GM19099 (cell line): ENCODE measurements around the gene SPTSSB.

ENCODE experiments used
- POLR2A ChIP-seq: IDR thresholded peaks from 3 replicates; pipeline ENCODE4 v1.6.1; 2011; ENCODE audit warnings: low read depth; ENCODE audit not compliant: insufficient read length; ENCODE audit errors: extremely low read depth

SPTSSB gene

GRCh38 chr3:161325059-161325458 is 46.3 kb downstream of the SPTSSB start:
- TF ChIP-seq POLR2A, result no peak

GRCh38 chr3:161323926-161324621 is 47.2 kb downstream of the SPTSSB start:
- TF ChIP-seq POLR2A, result no peak

- TF ChIP-seq POLR2A, result no peak
Observed at GRCh38 chr3:161322781-161323568, 48.3 kb downstream of the SPTSSB start.

GRCh38 chr3:161320837-161321236 is 50.5 kb downstream of the SPTSSB start:
- TF ChIP-seq POLR2A, result no peak

GRCh38 chr3:161319867-161320266 is 51.5 kb downstream of the SPTSSB start:
- no peak for TF ChIP-seq POLR2A

GRCh38 chr3:161317077-161317476 is 54.2 kb downstream of the SPTSSB start:
- no peak for TF ChIP-seq POLR2A

GRCh38 chr3:161316006-161316689 is 55.2 kb downstream of the SPTSSB start:
- no peak for TF ChIP-seq POLR2A

DNA sequence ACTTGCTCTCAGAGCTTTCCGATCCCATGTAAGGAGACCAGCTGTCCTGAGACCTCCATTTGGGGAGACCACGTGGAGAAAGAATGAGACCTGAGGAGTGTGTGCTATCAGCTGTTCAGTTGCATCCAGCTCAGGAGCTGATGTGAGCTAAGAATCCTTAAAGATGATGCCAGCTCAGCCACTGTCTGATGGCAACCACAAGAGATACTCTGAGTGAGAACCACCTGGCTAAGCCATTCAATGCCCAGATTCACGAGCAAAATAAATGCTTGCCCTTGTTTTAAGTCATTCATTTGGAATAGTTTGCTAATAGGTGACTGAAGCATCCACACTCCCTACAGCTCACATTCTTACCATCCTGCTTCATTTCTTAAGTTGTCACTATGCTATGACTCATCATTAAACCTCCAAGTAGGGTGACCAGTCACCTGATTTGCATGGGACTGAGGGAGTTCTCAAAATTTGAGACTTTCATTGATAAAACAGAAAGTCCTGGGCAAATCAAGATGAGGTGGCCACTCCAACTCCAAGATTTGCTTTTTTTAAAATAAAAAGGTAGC is 56.4 kb downstream of the SPTSSB start:
- no peak for TF ChIP-seq POLR2A

DNA sequence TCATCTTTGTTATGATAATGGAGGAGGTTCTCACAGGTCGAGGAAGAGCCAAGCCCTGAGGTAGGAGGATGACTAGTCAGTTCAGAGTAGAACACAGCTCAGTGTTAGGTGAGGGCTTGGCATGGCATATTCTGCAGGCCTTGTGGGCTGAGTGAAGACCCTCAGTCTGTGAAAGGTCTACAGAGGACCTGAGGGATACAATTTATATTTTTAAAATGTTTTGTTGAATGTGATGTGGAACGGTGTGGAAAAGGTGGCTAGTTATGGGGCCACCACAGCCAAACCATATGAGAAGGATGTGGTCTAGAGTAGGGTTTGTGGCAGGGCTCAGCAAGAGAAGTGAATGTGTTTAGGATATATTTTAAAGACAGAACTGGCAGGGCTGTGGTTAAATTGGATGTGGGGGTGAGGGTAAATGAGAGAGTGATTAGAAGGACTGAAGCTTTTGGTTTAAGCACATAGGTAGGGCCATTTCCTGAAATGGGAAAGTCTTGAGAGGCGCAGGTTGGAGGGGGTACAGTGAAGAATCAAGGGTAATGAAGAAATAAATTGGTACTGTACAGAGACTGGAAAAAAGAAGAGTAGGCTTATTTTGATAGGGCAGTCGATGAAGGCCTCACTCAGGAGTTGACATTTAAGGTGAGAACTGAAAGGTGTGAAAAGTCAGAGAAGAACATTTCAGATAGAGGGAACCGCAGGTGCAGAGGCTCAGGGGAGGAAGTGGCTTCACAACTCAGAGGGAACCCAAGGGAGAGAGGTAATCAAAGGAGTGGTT is 60.5 kb downstream of the SPTSSB start:
- no peak for TF ChIP-seq POLR2A

- no peak for TF ChIP-seq POLR2A
Observed at GRCh38 chr3:161305095-161305991, 66.0 kb downstream of the SPTSSB start.

DNA sequence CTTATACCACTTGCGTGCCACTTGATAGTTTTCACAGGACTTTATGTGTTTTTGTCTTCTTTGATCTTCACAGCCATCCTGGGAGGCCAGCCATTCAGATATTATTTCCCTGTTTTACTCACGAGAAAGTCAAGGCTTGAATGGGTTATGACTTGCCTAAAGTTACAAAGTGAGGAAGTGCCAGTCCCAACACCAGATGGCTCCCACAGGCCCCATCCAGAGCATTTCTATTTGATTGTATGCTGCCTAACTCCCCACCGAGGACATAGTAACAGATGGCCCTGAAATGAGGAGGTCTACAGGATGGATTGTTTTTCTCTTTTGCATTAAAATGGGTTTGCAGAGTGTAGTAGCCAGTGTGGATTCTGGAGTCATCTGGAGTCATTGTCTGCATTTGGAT is 74.5 kb downstream of the SPTSSB start:
- TF ChIP-seq POLR2A, result no peak

GRCh38 chr3:161295325-161295724 is 76.0 kb downstream of the SPTSSB start:
- no peak for TF ChIP-seq POLR2A
